H1 (cell line): Measurements from ENCODE around the gene PAIP2B. TPM values are rescaled to one million over a fixed set of nuclear protein-coding genes. Genes with fewer than 3 reads are reported as not detected.

ENCODE experiments used
- BRCA1 ChIP-seq: IDR thresholded peaks from 2 replicates; pipeline ENCODE4 v1.6.1; 2012; ENCODE audit warnings: low read depth, low read length, improper control_type of control experiment
- CBX5 ChIP-seq: fragments of 300-800, 300-1000 bp; sonication (generic); IDR thresholded peaks from 2 replicates; pipeline ENCODE4 v1.7.1; 2016; ENCODE audit warnings: antibody characterized with exemption, low read length, low read depth
- CHD2 ChIP-seq: IDR thresholded peaks from 2 replicates; pipeline ENCODE4 v1.6.1; 2012; ENCODE audit warnings: low read length, improper control_type of control experiment
- EGR1 ChIP-seq: IDR thresholded peaks from 2 replicates; pipeline ENCODE4 v1.6.1; 2011; ENCODE audit warnings: low read depth, low read length, borderline replicate concordance
- PHF8 ChIP-seq: fragments of 200-600 bp; sonication (generic); conservative IDR thresholded peaks from 2 replicates; pipeline ENCODE4 v1.7.1; 2012; ENCODE audit warnings: low read depth, mild to moderate bottlenecking, inconsistent platforms, low read length, moderate library complexity
- POLR2A ChIP-seq, 2 experiments: IDR thresholded peaks; 1 replicate in 1 of 2; 2 replicates in 1 of 2; pipeline ENCODE4 v1.6.1; 2011; ENCODE audit warnings: low read depth in 2 of 2, low read length in 2 of 2, mild to moderate bottlenecking in 2 of 2; ENCODE audit errors: control extremely low read depth in 1 of 2
- POU5F1 ChIP-seq: IDR thresholded peaks from 2 replicates; pipeline ENCODE4 v1.6.1; 2011; ENCODE audit warnings: low read depth, mild to moderate bottlenecking, low read length, moderate library complexity
- RFX5 ChIP-seq: IDR thresholded peaks from 2 replicates; pipeline ENCODE4 v1.6.1; 2011; ENCODE audit warnings: low read depth, low read length, improper control_type of control experiment, borderline replicate concordance
- RXRA ChIP-seq: IDR thresholded peaks from 2 replicates; pipeline ENCODE4 v1.6.1; 2011; ENCODE audit warnings: low read depth, mild to moderate bottlenecking, low read length, moderate library complexity; ENCODE audit not compliant: insufficient read depth
- SP1 ChIP-seq: IDR thresholded peaks from 2 replicates; pipeline ENCODE4 v1.6.1; 2011; ENCODE audit warnings: low read depth, low read length
- SP4 ChIP-seq: IDR thresholded peaks from 2 replicates; pipeline ENCODE4 v1.6.1; 2012; ENCODE audit warnings: low read length, inconsistent platforms
- TCF12 ChIP-seq: IDR thresholded peaks from 2 replicates; pipeline ENCODE4 v1.6.1; 2011; ENCODE audit warnings: low read depth, mild to moderate bottlenecking, low read length
- YY1 ChIP-seq: IDR thresholded peaks from 2 replicates; pipeline ENCODE4 v1.6.1; 2011; ENCODE audit warnings: low read depth, mild to moderate bottlenecking, low read length
- polyA plus RNA-seq, 7 experiments: library from polyadenylated mRNA; depleted of rRNA in 3 of 7; stranded (reverse) in 5 of 7; unstranded in 2 of 7; fragments of >200 nt in 5 of 7; fragments of 200-250 nt in 2 of 7; gene quantifications; 1 replicate in 5 of 7; 2 replicates in 1 of 7; 4 replicates in 1 of 7; pipeline versions ENCODE4 v1.2.1 to v1.2.3, GENCODE V29; 2011 to 2013; ENCODE audit warnings: missing spikeins in 2 of 7, mixed read lengths in 2 of 7
- total RNA-seq: library from RNA; stranded (reverse); fragmentation: NEBNext Ultra II Directional; extraction: Animal tissue kit (Norgen Biotek cat#: 25700); gene quantifications from 2 replicates; pipeline ENCODE4 v1.2.1, GENCODE V29; 2021
- TF ChIP-seq, protein P1 (sequence below): IDR thresholded peaks from 2 replicates; pipeline ENCODE4 v1.6.1; 2011; ENCODE audit warnings: low read length, improper control_type of control experiment

The PAIP2B gene
- total and polyA plus RNA-seq, 2 of the 8 experiments (the other 6 are each of a cell fraction or from before 2014, with no cell fraction given), result 8.4 to 31.3 TPM

DNA sequence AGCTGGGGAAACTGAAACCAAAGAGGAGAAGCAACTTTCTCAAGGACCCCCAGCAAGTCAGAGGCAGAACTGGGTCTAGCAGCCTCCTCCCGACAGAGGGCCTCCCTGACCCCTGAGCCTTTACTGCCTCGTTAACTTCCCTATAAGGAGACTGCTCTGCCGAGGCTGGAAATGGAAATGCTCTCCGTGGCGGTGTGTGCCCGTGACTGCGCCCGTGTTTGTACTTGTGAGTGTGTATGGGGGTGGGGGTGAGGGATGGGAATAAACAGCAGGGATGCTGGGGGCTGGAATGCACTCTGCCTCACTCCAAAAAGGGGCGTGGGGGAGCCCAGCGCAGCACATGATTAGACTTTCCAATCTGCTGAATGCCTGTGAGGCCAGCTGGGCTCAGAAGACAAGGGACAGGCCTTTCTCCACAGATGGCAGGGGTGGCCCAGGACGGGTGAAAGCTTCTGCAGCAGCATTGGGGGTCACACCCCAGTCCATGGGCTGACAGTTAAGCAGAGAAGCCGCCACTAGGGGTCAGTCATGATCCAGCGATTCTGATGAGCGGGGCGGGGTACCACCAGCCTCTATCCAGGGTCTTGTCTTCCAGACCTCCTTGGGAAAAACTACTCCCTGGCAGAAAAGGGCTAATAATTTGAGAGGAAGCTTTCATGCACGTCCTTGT is 69.6 kb downstream of the PAIP2B start (continued):
- no peak for TF ChIP-seq PHF8
- TF ChIP-seq CBX5, result no peak
- no peak for TF ChIP-seq RFX5
- no peak for TF ChIP-seq CHD2
- TF ChIP-seq EGR1, result no peak
- no peak for TF ChIP-seq POLR2A (IDR thresholded peaks at IDR 0.05; ENCODE audit: control extremely low read depth in 1 of 2, low read depth in 2 of 2, low read length in 2 of 2)
- TF ChIP-seq TCF12, result no peak
- no peak for TF ChIP-seq SP1
- no peak for TF ChIP-seq YY1
- TF ChIP-seq POU5F1, result no peak
- no peak for TF ChIP-seq SP4
- TF ChIP-seq BRCA1, result no peak
- no peak for TF ChIP-seq RXRA
- TF ChIP-seq, protein P1, sequence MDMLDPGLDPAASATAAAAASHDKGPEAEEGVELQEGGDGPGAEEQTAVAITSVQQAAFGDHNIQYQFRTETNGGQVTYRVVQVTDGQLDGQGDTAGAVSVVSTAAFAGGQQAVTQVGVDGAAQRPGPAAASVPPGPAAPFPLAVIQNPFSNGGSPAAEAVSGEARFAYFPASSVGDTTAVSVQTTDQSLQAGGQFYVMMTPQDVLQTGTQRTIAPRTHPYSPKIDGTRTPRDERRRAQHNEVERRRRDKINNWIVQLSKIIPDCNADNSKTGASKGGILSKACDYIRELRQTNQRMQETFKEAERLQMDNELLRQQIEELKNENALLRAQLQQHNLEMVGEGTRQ, result no peak
